Heart left ventricle (tissue), 16 donors: ENCODE data around the gene LY86. TPM values are rescaled to one million over a fixed set of nuclear protein-coding genes. Genes with fewer than 3 reads are reported as not detected.

Experiments used
- ATAC-seq, 4 donors: fragments of 200-7000 bp; cut with Tn5 transposase; one replicate each; pipeline ENCODE4 v1.9.1; 2020 to 2022; ENCODE audit warnings: moderate library complexity in 4 of 4, mild to moderate bottlenecking in 3 of 4, moderate number of reproducible peaks in 1 of 4
- DNase-seq, 5 donors: peaks; one replicate each; pipeline ENCODE4 v3.0.0-alpha.2; 2020
- H3K27ac ChIP-seq, 12 donors: fragments of 200-600 bp; sonication (generic) in 4 of 12; one replicate each; pipeline versions ENCODE4 v1.5.0 to v1.8.0; 2016 to 2022; ENCODE audit warnings: mild to moderate bottlenecking in 2 of 12
- H3K27me3 ChIP-seq, 9 donors: fragments of 200-600 bp; sonication (generic) in 2 of 9; one replicate each; pipeline versions ENCODE4 v1.5.1 to v1.8.0; 2016 to 2022; ENCODE audit warnings: mild to moderate bottlenecking in 3 of 9
- H3K36me3 ChIP-seq, 9 donors: fragments of 200-600 bp; sonication (generic) in 2 of 9; one replicate each; pipeline versions ENCODE4 v1.5.0 to v1.8.0; 2018 to 2022; ENCODE audit warnings: mild to moderate bottlenecking in 2 of 9
- H3K4me1 ChIP-seq, 12 donors: fragments of 200-600 bp; sonication (generic) in 4 of 12; one replicate each; pipeline versions ENCODE4 v1.5.0 to v1.8.0; 2016 to 2022; ENCODE audit warnings: mild to moderate bottlenecking in 3 of 12
- H3K4me3 ChIP-seq, 12 donors: fragments of 200-600 bp; sonication (generic) in 4 of 12; one replicate each; pipeline versions ENCODE4 v1.5.0 to v1.8.0; 2017 to 2022; ENCODE audit warnings: mild to moderate bottlenecking in 9 of 12, moderate library complexity in 4 of 12
- H3K9me3 ChIP-seq, 12 donors: fragments of 200-600 bp; sonication (generic) in 4 of 12; one replicate each; pipeline versions ENCODE4 v1.5.0 to v1.8.0; 2016 to 2022; ENCODE audit warnings: mild to moderate bottlenecking in 1 of 12
- CTCF ChIP-seq, 12 donors: fragments of 200-600 bp; sonication (generic) in 4 of 12; IDR thresholded peaks; one replicate each; pipeline versions ENCODE4 v1.5.0 to v1.8.0; 2018 to 2022; ENCODE audit warnings: antibody characterized with exemption in 12 of 12, mild to moderate bottlenecking in 5 of 12
- POLR2A ChIP-seq, 2 donors: fragments of 450-650 bp; IDR thresholded peaks; one replicate each; pipeline ENCODE4 v1.6.1; 2017; ENCODE audit warnings: antibody characterized with exemption in 2 of 2, mild to moderate bottlenecking in 2 of 2, moderate library complexity in 2 of 2
- WGBS, 4 donors: extraction: QIAGEN DNeasy Blood & Tissue Kit in 2 of 4; methylation state at CpG; one replicate each; pipeline versions ENCODE4 v1.1.5 to v1.1.7; 2013 to 2018; 5-methylcytosine and 5-hydroxymethylcytosine counted together
- intact Hi-C, 10 donors: fragments of 100-400 bp; cut with DNase I; formaldehyde crosslinking; loops; one replicate each; pipeline versions ENCODE4 v1.11.1 to v1.14.2; 2022
- polyA plus RNA-seq, 2 donors: library from polyadenylated mRNA; stranded (reverse); fragments of 200-250 nt; gene quantifications; one replicate each; pipeline ENCODE4 v1.2.3, GENCODE V29; 2013
- total RNA-seq, 9 donors: library from RNA; depleted of rRNA in 2 of 9; stranded (reverse); fragments of >200 nt in 2 of 9; fragmentation: NEBNext Ultra II Directional in 3 of 9; extraction: Animal tissue kit (Norgen Biotek cat#: 25700) in 3 of 9; gene quantifications; one replicate each; pipeline versions ENCODE4 v1.1.0 to v1.2.4, GENCODE V29; 2016 to 2023
- donor health status: ischemic (EF 13 %, LVEDD 7.1; RV severe dilation, severe dysfunction).
- donor health status: healthy with polysubstance abuse.
- donor health status: DM: no; HTN: yes; CAD: no.
- donor health status: DM: no; HTN: no; CAD: no.
- donor health status: ischemic (EF 25% LVEDD 6.9; RV normal size, moderate dysfunction).
- donor health status: ischemic (EF 25% LVEDD 5.7; RV mildly dilated, moderate dysfunction).
- donor health status: healthy.
- donor health status: DM: yes; HTN: yes; CAD: no.
- donor health status: ischemic (EF 35%, LVEDD 5.7; RV mildly dilated, moderate dysfunction).
- donor health status: nonischemic (EF 11% LVEDD 7.7; RV severe dilation, severe dysfunction).
- donor health status: DM: yes; HTN: yes; CAD: no.
- donor health status: PGD.
- donor health status: ischemic (EF 29% LVEDD 5.4; RV normal size, mild dysfunction).
- donor health status: nonischemic (EF 23%, LVEDD 6.1; RV moderate dilation, normal function).

The LY86 gene
- total and polyA plus RNA-seq, 11 donors: 0.23 to 13.4 (median 0.75) TPM

GRCh38 chr6:6633898-6634734, 45.6 kb downstream of the LY86 start:
- H3K27ac ChIP-seq: no peak overlapping the region
- no peaks in the 10 kb centered on the region for H3K9me3 ChIP-seq
- 87 to 92% (median 91%) methylated on average over 6 of the region's 6 CpGs for WGBS, 4 donors
- ATAC-seq (no peak), DNase-seq (no peak)
- H3K4me1 ChIP-seq: peaks cover 0 to 7% (median 0%) of the 10 kb centered on the region in 12 donors
- TF ChIP-seq POLR2A (IDR thresholded peaks at IDR 0.05) (no peak), CTCF (IDR thresholded peaks at IDR 0.05) (no peak)
- no peaks in the 10 kb centered on the region for H3K36me3 ChIP-seq
- H3K4me3 ChIP-seq: no peak overlapping the region
- intact Hi-C loops: no loop called here
- no peaks in the 10 kb centered on the region for H3K27me3 ChIP-seq

- Histone ChIP-seq H3K4me3 (no peak overlapping the region), H3K27me3 (no peaks in the 10 kb centered on the region), H3K36me3 (no peaks in the 10 kb centered on the region), H3K27ac (no peak overlapping the region), H3K4me1 (peaks cover 0 to 7% (median 0%) of the 10 kb centered on the region in 12 donors), H3K9me3 (no peaks in the 10 kb centered on the region)
- intact Hi-C loops: no loop called here
- WGBS, 4 donors: 92 to 98% (median 93%) methylated on average over 1 of the region's 1 CpG
- ATAC-seq: no peak
- DNase-seq: no peak
- TF ChIP-seq CTCF (IDR thresholded peaks at IDR 0.05) (no peak), POLR2A (IDR thresholded peaks at IDR 0.05) (no peak)
These were observed 46.2 kb downstream of the LY86 start for GRCh38 chr6:6634735-6635075.

- Histone ChIP-seq H3K27ac (no peak overlapping the region), H3K4me1 (peaks cover 0 to 7% (median 0%) of the 10 kb centered on the region in 12 donors), H3K27me3 (no peaks in the 10 kb centered on the region), H3K36me3 (no peaks in the 10 kb centered on the region), H3K4me3 (no peak overlapping the region), H3K9me3 (no peaks in the 10 kb centered on the region)
- TF ChIP-seq POLR2A (IDR thresholded peaks at IDR 0.05) (no peak), CTCF (IDR thresholded peaks at IDR 0.05) (no peak)
- DNase-seq: no peak
- ATAC-seq: no peak
- intact Hi-C loops: no loop called here
- 90 to 96% (median 94%) methylated on average over 2 of the region's 2 CpGs for WGBS, 4 donors
These were observed 46.8 kb downstream of the LY86 start for GRCh38 chr6:6635291-6635690.

- H3K9me3 ChIP-seq: no peaks in the 10 kb centered on the region
- 88 to 97% (median 92%) methylated on average over 2 to 3 of the region's 3 CpGs for WGBS, 4 donors
- ATAC-seq (no peak), DNase-seq (no peak)
- H3K27me3 ChIP-seq: no peaks in the 10 kb centered on the region
- H3K4me1 ChIP-seq: peaks cover 0 to 7% (median 0%) of the 10 kb centered on the region in 12 donors
- no peak for TF ChIP-seq CTCF (IDR thresholded peaks at IDR 0.05)
- TF ChIP-seq POLR2A (IDR thresholded peaks at IDR 0.05): no peak
- intact Hi-C loops: no loop called here
- H3K36me3 ChIP-seq: no peaks in the 10 kb centered on the region
- no peak overlapping the region for H3K4me3 ChIP-seq
- no peak overlapping the region for H3K27ac ChIP-seq
These were observed 47.3 kb downstream of the LY86 start for GRCh38 chr6:6635869-6636268.
